NCI-H526 treated with DMSO at 0.1 percent for 48 hours (cell line): ENCODE data around the gene CACHD1.
"Not testable (repeated sequence)": the region's sequence is repeated elsewhere in the genome, so short reads cannot be mapped to it uniquely, and the experiment has no call there.

Experiments
- DNase-seq: peaks from one replicate; lab custom pipeline; 2025; lab: John Stamatoyannopoulos, UW

CACHD1 gene

DNA sequence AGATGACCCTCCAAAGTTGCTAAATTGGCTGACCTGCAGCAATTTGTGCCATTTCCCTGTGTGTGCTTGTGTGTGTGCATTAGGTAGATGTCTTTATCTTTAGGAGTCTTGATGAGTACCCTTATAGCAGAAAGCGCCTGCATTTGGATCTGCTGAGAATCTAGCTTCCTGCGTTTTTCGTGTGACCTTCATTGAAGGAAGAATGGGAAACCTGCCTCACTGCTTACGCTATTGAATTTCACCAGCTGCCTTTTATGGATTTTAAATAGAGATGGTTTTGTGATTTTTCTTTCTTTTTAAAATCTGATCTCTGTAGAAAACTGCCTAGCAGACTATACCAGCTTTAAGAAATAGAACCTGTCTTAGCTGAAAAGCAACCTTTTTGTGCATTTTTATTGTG is 124.5 kb downstream of the CACHD1 start:
- no peak for DNase-seq

DNA sequence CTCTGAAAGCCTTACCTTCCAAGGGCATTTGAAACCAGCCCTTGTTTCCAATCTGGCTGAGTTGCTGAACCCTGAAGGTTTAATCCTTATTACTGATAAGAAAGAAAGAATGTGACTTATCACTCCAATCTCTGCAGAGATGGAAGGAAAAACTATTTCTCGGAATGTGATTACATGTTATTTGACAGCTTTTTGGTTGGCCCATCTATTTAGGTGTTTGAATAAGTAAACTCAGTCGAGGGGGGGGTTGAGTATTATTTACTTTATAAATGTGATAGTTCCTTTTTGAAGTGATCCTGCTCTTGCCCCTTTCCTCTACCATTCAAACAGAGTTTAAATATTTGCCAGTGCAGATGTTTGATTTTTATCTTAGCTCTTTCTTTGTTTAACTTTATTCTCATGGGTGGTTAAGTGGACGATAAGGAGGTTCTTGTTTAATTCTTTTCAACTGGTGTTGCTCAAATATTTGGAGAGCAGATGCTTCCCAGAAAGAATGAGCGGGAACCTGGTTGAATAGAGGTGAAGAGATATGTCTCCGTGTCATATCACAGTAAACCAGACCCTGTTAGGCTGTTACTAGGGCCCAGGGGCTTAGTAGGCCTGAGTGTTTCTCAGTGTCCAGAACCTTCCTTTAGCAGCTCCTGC is 126.1 kb downstream of the CACHD1 start:
- no peak for DNase-seq

DNA sequence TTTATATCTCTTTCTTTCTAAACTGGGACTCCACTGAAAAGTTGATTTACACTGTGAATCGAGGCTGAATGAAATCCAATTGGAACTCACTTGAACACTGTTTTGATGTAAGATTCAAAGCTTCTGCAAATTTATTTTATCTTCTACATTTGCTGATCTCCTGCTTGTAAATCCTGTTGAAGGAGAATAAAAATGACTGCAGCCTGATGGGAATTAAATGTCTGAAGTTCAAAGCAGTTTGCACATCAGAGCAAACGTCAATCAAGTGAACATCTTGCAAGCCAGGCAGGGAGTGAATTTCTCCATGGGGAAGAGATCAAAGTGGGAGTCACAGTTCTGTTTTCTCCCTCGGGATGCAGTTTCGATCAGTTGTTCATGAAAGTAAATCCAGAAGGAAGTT is 127.2 kb downstream of the CACHD1 start:
- DNase-seq: no peak

DNA sequence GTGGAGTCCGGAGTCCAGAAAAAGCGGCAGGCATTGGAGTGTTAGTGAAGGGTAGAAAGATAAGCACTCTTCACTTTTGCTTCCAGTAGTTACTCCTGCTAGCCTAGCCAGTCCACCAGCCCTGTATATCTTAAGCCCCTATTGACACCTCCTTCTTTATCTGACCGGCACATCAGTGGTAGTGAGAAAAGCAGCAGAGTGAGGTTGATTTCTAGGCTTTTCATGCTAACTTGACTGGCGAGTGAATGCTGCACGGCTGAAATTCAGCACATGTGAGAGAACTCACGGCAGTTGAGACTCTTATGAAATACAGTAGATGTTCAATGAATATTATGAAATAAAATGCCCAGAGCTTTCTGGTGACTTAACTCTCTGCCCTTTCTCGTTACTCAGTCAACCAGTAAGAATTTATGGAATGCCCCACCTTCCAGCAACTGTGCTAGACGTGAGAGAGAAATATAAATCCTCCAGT is 128.2 kb downstream of the CACHD1 start:
- DNase-seq: no peak

DNA sequence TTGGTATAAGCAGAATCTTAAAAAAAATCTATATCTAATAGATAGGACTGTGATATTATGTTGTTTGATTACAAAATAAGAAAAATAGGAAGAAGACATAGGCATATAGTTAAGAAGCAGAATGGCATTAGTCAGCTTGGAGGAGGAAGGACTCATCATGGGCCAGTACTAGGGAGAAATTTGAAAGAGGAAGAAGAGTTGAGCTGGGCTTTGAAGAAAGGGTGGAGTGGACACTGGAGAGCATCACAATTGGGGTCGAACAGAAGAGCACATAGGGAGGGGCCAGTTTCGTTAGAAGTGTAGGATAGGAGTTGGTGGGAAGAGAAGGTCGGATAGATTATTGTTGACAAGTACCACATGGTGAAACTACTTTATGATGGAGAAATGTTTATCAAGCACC is 129.3 kb downstream of the CACHD1 start:
- no peak for DNase-seq

DNA sequence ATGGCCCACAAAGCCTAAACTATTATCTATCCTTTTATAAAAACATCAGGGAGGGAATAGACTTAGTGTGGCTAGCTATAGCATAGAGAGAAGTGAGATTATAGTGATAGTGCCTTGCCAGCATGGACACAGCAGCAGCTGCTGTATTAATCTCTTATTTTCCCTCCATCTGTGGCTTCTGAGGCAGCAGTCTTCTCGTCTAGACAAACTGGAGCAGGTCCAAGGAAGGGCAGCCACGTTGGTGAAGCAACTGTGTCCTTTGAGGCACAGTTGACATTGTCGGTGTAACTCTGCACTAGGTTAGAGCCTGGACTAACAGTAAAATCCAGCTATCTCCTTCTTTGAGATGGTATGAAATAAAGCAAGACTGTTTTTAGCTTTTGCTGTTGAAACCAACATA is 131.3 kb downstream of the CACHD1 start:
- no peak for DNase-seq

DNA sequence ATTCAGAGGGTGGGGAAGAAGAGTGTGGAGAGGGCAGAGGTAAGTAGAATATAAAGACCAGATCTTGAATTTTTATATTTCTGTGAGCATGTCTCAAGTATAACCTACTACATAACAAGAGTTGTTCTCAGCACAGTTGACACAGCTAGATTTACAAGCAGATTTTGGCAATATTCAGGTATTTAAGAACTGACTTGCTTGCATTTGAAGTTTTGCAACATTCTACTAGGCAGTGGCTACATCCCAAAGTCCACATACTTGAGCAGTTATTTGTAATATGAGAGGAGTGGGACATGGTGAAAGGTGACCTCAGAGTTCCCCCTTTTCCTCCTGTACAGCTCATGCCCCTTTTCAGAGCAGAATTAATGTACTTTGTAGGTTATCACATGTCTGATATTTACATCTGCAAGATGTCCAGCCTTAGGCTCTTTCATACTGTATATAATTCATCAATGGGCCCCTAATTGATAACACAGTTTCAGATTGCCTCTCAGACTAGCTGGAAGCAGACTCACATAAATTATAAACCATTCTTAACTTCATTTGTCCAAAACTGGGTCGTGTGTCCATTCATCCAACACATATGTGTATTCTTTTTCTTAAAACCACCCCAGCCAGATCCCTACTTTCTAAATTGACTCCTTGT is 138.2 kb downstream of the CACHD1 start:
- no peak for DNase-seq

DNA sequence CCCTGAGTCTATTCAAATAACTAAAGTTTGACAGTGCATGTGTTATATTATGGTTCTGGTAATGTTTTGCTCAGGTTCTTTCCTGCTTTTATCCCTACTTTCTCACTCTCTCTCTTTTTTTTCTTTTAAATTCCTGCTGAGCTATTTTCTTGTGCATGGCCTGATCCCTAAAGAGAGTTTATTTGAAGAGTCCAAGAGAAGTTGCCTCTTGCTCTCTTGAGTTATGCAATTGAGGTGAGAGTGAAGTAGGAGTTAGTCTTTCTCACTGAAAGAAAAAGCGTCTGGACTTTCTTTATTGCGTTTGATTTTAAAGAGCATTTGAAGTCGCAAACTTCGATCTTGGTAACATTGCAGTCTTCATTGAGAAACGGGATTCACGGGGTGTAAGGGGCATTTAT is 138.7 kb downstream of the CACHD1 start:
- no peak for DNase-seq

DNA sequence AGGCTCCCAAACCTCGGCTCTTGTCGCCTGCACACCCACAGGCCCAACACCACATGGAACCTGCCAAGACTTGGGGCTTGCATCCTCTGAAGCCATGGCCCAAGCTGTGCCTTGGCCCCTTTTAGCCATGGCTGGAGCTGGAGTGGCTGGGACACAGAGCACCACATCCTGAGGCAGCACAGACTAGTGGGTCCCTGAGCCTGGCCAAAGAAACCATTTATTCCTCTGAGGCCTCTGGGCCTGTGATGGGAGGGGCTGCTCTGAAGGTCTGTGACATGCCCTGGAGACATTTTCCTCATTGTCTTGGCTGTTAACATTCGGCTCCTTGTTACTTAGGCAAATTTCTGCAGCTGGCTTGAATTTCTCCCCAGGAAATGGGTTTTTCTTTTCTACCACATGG is 141.0 kb downstream of the CACHD1 start:
- not testable (repeated sequence) for DNase-seq

DNA sequence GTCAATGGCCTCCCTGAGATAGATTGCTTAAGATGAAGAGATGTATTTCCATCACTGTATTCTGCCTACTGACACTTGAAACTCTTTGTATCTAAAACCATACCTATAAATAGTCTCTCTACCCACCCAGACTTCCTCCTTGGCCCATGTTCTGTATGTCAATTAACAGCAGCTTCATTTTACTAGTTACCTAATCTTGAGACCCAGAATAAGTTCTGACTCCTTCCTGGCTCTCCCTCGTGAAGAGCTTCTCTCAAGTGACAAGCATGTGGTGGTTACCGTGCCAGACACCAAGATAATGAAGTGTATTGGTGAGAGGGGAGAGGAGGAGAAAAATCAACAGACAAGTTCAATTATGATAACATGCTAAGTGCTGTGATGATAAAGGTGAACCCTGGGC is 146.1 kb downstream of the CACHD1 start:
- no peak for DNase-seq

DNA sequence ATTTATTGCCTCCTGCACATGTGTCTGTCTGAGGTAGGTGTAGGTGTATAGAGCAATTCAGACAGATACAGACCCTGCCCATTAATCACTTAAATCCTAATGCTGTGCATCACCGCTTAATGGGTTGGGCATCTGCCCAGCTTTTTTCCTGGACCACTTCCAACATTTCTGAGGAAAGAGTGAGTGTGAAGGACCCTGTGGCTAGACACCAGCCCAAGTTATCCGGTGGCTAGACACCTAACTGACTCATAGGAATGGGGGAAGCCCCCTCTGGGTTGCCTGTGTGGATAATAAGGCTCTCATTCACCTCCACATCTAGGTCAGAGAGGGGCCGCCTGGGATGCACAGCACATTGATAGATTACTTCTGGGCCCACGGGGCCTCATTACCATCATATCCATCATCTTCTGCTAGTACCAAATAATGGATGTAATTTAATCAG is 153.8 kb downstream of the CACHD1 start:
- DNase-seq: no peak

DNA sequence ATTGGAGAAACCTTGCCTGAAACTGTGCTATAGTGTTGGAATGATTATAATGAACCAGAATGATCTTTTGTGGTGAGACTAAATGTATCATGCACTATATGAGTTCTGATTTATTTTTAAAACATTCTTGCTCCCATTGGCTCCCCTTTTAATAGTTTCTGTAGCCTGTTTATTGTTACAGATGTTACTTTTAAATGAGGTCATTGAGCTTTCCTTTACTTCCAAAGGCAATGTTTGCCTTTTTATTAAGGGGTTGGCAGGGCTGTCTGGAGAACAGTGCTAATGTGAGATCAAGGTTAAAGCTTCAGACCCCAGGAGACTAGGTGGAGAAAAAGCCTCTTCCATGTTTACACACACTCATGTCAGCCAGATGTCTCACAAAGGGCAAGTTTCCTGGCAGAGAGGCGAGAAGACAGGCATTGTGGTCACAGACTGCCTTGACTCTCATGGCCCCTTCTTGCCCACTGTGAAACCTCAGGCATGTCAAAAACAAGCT is 154.3 kb downstream of the CACHD1 start:
- DNase-seq: no peak

DNA sequence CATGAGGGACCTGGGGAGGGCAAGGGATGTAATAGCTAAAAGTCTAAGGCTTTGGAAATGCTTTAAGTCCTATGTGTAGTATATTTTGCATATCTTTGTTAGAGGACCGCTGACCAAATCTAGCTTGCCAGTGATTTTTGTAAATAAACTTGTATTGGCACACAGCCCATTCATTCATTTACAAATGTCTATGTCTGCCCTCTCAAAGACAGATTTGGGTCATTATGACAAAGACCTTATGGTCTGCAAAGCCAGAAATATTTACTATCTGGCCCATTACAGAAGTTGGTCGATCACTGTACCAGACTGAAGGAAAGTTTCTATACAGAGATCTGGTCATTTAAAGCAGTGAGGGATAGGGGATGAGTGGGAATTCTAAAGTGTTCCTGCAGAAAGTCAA is 154.9 kb downstream of the CACHD1 start:
- DNase-seq: no peak

DNA sequence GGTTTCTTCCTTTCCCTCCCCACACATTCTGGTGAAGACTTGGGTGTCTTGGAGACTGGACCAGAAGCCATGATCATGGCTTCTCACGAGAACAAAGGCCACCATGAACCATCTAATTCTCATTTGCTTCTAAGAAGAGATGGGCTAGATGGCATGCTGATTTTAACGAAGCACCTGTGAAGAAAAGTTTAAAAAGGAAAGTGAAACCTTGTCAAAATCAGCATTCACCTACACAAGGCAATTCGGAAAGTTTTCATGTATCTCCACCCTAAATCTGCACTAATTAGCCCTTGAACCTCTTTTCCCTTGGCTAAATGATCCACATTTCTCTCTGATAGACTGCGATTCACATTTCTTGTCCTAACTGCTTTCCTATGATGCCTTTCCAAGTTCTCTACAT is 160.7 kb downstream of the CACHD1 start:
- no peak for DNase-seq

DNA sequence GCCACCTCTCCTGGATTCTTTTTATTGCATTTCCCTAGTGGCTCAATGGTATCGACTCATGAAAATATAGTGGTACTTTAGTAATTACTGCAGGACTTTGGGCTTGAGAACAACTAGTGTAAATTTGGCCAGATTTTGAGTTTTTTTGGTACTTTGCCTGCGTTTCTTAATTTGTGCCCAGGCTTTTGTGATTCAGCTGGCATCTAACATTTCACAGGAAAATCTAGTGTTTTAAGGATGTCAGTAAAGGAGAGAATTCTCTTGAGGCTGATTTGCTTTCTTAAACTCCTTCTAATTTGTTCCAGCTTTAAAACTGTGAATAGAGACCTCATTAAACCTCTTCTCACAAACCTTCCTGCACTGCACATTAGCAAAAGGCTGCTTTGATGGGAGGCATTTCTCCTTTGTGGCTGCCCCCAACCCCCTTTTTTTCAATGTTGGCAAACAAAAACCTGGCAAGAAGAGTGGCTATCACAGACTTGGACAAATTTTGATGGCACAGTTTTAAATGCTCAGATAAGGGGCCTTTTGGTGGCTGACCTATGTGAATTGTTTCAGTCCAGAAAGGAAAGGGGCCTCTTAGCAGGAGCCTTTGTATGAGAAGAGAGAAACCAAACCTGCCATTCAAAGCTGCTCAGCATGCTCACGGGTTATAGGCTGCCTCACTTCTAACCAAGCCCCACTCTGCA is 161.6 kb downstream of the CACHD1 start:
- no peak for DNase-seq

DNA sequence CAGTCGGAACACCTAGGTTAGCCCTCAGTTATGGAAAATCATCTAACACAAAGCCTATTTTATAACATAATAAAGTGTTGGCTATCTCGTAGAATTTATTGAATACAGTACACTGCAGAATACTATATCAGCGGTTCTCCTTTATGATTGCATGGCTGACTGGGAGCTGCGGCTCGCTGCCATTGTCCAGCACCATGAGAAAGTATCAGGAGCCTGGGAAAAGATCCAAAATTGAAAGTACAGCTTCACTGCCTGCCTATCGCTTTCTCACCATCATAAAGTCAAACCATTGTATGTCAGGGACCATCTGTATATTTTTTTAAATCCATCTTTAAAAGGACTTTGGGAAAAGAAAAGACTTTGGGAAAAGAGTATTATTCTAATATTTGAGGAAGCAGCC is 163.0 kb downstream of the CACHD1 start:
- DNase-seq: no peak

DNA sequence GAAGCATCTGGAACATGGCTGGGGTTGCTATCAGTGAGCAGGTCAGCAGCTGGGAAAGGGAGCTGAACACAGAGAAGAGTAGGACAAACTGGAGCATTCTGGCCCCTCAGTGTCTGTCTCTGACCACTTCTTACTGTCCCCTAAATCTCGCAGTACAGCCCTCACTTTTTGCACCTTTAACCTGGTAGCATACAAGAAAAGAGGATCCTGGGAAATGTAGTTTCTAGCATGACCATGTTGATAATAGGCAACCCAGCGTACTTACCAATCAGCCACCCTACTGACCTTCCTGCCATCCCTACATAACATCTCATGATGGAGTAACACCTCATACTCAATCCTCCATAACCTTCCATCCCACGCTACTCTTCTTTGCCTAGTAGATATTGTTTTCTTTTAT is 175.8 kb downstream of the CACHD1 start:
- no peak for DNase-seq

DNA sequence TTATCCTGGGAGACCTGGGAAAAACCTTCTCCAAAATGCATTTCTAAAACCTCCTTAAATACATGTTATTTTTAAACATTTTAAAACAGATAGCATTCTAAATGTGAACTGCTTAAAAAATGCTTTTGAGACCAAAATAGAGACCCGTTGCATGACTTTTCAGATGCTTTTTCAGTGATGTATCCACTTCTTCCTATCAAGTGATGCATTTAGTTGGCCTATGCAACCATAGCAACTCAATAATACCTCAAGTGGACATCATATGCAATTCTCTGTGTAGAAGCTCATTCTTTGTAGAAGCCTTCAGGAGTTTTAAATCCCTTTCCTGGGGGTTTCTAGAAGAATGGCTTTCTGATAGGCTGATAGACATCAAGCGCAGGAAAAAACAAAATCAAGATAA is 180.5 kb downstream of the CACHD1 start:
- DNase-seq: no peak

DNA sequence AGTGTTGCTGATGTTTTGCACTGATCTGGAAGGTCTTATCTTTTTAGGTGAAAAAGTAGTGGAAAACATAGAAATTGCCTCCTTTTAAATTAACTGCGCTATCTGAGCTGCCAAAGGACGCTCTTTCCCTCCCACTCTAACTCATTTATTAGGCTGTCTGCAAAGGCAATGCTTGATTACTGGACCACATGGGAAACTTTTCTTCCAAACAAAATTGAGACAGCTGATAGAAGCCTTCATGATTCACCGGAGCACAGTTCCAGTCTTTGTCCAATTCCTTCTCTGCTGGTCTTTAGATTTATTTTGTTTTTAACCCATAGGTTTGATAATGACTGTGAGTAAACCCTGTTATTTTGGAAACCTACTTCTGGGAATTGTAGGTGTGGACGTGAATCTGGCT is 181.9 kb downstream of the CACHD1 start:
- no peak for DNase-seq

DNA sequence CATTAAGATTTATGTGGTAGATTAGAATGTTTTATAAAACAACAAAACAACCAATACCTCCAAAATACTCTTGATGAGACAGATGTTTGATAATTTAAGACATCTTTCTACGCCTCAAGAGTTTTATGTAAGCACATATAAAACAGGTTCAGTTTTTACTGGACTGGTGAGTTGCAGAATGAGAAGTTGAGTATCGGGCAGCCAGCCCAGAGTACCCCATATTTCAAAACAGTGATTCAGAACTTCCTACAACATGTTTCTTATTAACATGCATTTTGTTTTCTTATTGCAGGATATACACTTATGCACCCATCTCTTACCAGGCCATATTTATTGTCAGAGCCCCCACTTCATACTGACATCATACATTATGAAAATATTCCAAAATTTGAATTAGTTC is 183.5 kb downstream of the CACHD1 start:
- DNase-seq: no peak

DNA sequence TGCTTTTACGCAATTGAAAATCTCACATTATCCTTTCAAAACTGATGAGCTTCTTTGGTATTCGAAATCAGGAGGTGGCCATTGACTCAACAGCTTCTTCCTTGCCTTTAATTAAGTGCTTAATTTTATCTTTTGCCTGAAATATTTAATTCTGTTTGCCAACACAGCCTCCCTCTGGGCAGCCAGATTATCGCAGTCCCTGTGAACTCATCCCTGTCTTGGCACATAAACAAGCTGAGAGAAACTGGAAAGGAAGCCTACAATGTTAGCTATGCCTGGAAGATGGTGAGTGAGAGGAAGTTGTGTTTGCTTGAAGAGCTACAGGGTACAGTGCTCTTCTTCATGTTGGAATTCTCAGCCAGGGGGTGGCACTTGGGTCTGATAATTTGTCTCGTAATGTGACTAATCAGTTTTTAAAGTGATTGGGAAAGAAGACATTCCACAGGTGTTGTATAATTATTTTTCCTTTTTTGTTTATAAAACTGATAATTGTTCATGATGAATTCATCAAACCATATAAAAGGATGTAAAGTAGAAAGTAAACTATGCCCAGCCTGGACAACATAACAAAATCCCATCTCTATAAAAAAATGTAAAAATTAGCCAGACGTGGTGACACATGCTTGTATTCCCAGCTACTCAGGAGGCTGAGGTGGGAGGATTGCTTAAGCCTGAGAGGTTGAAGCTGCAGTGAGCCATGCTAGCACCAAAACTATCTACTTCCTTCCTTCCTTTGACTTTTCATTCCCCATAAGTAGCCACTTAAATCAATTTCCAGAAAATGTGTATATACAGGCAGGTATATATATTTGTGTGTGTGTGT is 184.8 kb downstream of the CACHD1 start:
- no peak for DNase-seq

DNA sequence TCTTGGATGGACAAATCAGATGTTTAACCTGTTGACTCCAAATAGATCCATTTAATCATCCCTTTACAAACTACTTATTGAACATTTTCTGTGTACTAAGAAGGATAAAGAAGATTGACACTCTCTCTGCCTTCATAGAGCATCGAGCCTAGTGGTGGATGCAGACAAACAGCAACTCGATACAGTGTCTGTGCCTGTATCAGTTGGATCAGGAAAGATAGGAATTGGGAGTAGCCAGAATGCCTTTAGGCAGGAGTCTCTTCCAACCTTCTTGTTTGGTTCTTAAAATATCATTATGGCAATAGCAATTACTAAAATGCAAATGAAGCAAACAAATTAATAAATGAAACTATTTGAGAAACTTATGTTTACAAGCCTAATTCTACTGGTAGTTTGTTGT is 185.9 kb downstream of the CACHD1 start:
- no peak for DNase-seq
